H1 (cell line): ENCODE data around the gene EPS8L1.

Experiments used
- CREB1 ChIP-seq: IDR thresholded peaks from 2 replicates; pipeline ENCODE4 v1.6.1; 2012; ENCODE audit warnings: inconsistent platforms
- EZH2 ChIP-seq: fragments of 200-600 bp; sonication (generic); IDR thresholded peaks from 2 replicates; pipeline ENCODE4 v1.7.1; 2012; ENCODE audit warnings: low read depth, mild to moderate bottlenecking, moderate library complexity, low read length, inconsistent platforms; ENCODE audit not compliant: severe bottlenecking
- POLR2AphosphoS5 ChIP-seq: IDR thresholded peaks from 2 replicates; pipeline ENCODE4 v1.6.1; 2011; ENCODE audit warnings: low read depth, low read length
- RFX5 ChIP-seq: IDR thresholded peaks from 2 replicates; pipeline ENCODE4 v1.6.1; 2011; ENCODE audit warnings: low read depth, low read length, improper control_type of control experiment, borderline replicate concordance
- TF ChIP-seq, protein P1 (sequence below), 3 experiments: IDR thresholded peaks; 1 replicate in 2 of 3; 2 replicates in 1 of 3; pipeline versions ENCODE4 v1.5.1 to v1.6.1; 2011; ENCODE audit warnings: low read length in 3 of 3, mild to moderate bottlenecking in 3 of 3, inconsistent platforms in 2 of 3, low read depth in 1 of 3, moderate library complexity in 1 of 3; ENCODE audit not compliant: insufficient read depth in 1 of 3; ENCODE audit errors: control extremely low read depth in 1 of 3
- TF ChIP-seq, protein P2 (sequence below): IDR thresholded peaks from 2 replicates; pipeline ENCODE4 v1.6.1; 2011; ENCODE audit warnings: low read depth, mild to moderate bottlenecking, low read length; ENCODE audit not compliant: insufficient read depth

DNA sequence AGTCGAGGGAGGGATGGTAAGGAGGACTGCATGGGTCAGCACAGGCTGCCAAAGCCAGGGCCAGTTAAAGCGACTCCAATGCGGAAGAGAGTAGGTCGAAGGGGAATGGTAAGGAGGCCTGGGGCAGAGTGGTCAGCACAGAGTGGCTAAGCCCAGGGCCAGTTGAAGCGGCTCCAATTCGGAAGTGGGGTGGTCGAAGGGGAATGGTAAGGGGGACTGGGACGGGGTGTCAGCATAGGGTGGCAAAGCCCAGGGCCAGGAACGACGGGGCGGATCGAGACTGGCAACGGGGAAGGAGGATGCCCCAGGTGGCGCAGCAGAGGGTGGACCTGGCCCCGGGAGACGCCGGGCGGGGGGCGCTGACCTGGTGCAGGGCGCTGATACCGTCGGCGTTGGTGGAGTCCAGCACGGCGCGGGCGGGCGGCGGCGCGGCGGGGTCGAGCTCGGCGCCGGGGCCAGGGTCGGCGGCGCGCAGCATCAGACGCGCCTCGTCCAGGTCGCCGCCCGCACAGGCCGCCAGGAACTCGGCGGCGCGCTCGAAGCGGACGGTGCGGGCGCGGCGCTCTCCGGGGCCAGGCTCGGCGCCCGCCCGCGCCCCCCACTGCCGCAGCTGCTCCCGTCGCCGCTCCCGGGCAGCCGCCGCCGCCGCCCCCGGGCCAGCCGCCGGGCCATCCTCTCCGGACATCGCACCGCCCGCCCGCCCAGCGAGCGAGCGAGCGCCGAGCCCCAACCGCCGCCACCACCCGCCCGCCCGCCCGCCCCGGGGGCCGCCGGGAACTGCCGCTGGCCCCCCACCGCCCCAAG, 41.4 kb downstream of the EPS8L1 start, which contains the start of gene PPP1R12C:
- TF ChIP-seq POLR2AphosphoS5: no peak
- TF ChIP-seq, protein P1, sequence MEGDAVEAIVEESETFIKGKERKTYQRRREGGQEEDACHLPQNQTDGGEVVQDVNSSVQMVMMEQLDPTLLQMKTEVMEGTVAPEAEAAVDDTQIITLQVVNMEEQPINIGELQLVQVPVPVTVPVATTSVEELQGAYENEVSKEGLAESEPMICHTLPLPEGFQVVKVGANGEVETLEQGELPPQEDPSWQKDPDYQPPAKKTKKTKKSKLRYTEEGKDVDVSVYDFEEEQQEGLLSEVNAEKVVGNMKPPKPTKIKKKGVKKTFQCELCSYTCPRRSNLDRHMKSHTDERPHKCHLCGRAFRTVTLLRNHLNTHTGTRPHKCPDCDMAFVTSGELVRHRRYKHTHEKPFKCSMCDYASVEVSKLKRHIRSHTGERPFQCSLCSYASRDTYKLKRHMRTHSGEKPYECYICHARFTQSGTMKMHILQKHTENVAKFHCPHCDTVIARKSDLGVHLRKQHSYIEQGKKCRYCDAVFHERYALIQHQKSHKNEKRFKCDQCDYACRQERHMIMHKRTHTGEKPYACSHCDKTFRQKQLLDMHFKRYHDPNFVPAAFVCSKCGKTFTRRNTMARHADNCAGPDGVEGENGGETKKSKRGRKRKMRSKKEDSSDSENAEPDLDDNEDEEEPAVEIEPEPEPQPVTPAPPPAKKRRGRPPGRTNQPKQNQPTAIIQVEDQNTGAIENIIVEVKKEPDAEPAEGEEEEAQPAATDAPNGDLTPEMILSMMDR (IDR thresholded peaks at IDR 0.05; ENCODE audit: control extremely low read depth in 1 of 3, insufficient read depth in 1 of 3, low read depth in 1 of 3, low read length in 3 of 3): no peak
- no peak for TF ChIP-seq CREB1
- no peak for TF ChIP-seq EZH2
- TF ChIP-seq, protein P2, sequence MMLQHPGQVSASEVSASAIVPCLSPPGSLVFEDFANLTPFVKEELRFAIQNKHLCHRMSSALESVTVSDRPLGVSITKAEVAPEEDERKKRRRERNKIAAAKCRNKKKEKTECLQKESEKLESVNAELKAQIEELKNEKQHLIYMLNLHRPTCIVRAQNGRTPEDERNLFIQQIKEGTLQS: no peak
- no peak for TF ChIP-seq RFX5
